Mucosa of descending colon (tissue), 3 donors: ENCODE results near the gene FAM149A. TPM values are rescaled to one million over a fixed set of nuclear protein-coding genes. Genes with fewer than 3 reads are reported as not detected.

ENCODE experiments used
- ATAC-seq: fragments of 200-7000 bp; cut with Tn5 transposase; one replicate; pipeline ENCODE4 v1.9.1; 2020; ENCODE audit warnings: mild to moderate bottlenecking, moderate library complexity
- DNase-seq, 3 donors: peaks; one replicate each; pipeline ENCODE4 v3.0.0-alpha.2; 2020
- H3K36me3 ChIP-seq: fragments of 200-600 bp; one replicate; pipeline ENCODE4 v1.8.0; 2021; ENCODE audit warnings: low read depth, mild to moderate bottlenecking
- H3K4me1 ChIP-seq: fragments of 200-600 bp; one replicate; pipeline ENCODE4 v1.8.0; 2021; ENCODE audit warnings: low read depth, mild to moderate bottlenecking
- H3K4me3 ChIP-seq: fragments of 200-600 bp; one replicate; pipeline ENCODE4 v1.8.0; 2021; ENCODE audit warnings: mild to moderate bottlenecking
- H3K9me3 ChIP-seq: fragments of 200-600 bp; one replicate; pipeline ENCODE4 v1.8.0; 2021; ENCODE audit warnings: mild to moderate bottlenecking
- CTCF ChIP-seq: fragments of 200-600 bp; IDR thresholded peaks from one replicate; pipeline ENCODE4 v1.8.0; 2022; ENCODE audit warnings: antibody characterized with exemption, mild to moderate bottlenecking
- intact Hi-C, 2 donors: fragments of 100-400 bp; cut with DNase I in 1 of 2; cut with micrococcal nuclease in 1 of 2; formaldehyde crosslinking; loops; one replicate each; pipeline versions ENCODE4 v1.11.0 to v1.11.1; 2022; cut with DNase I, micrococcal nuclease
- total RNA-seq, 3 donors: library from RNA; stranded (reverse); fragmentation: NEBNext Ultra II Directional in 2 of 3; extraction: Animal tissue kit (Norgen Biotek cat#: 25700) in 2 of 3; gene quantifications; one replicate each; pipeline versions ENCODE4 v1.2.1 to v1.2.4, GENCODE V29; 2021 to 2023
- donor health status: DM: no; HTN: no; CAD: no; lungs with moderate emphysema.
- donor health status: DM: no; HTN: no; CAD: no.
- donor health status: DM: no; HTN: yes; CAD: no.

FAM149A gene
- total RNA-seq, 3 donors from 2014 or later, result 13.6 to 18.4 (median 16.3) TPM

DNA sequence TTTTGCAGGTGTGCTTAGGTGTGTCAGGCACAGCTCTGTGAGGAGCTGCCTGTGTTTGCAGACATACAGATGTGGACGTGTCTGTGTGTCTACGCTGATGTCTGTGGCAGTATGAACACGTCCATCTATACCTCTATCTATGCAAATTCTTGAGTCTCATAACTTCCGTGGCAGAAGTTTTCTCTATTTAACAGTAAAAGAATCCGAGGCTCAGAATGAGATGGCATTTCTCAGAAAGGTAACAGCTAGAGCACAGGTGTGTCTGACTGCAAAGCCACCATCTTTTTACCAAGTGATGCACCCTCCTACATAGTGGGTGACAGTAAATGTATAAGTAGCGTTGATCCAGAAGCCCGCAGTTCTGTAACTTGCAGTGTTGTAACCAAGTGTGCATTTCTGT lies 47.0 kb downstream of the FAM149A start:
- H3K36me3 ChIP-seq, result no peaks in the 10 kb centered on the region
- no peak for ATAC-seq
- TF ChIP-seq CTCF, result no peak

GRCh38 chr4:186158021-186158813 lies 53.7 kb downstream of the FAM149A start:
- DNase-seq (no peak), ATAC-seq (no peak)
- TF ChIP-seq CTCF, result no peak
- intact Hi-C loops, result no loop called here
- H3K4me3 ChIP-seq, result no peak overlapping the region
- H3K36me3 ChIP-seq, result no peaks in the 10 kb centered on the region
- no peaks in the 10 kb centered on the region for H3K9me3 ChIP-seq
- no peaks in the 10 kb centered on the region for H3K4me1 ChIP-seq

More for the DNA sequence above, 47.0 kb downstream of the FAM149A start:
- Histone ChIP-seq H3K4me3 (no peak overlapping the region), H3K4me1 (no peaks in the 10 kb centered on the region), H3K9me3 (no peaks in the 10 kb centered on the region)
- intact Hi-C loops, result no loop called here
- no peak for DNase-seq

- Histone ChIP-seq H3K36me3 (no peaks in the 10 kb centered on the region), H3K9me3 (no peaks in the 10 kb centered on the region), H3K4me3 (no peak overlapping the region), H3K4me1 (no peaks in the 10 kb centered on the region)
- no peak for TF ChIP-seq CTCF
- DNase-seq (no peak), ATAC-seq (no peak)
- intact Hi-C loops, result no loop called here
Observed at GRCh38 chr4:186158966-186159365, 54.5 kb downstream of the FAM149A start.

DNA sequence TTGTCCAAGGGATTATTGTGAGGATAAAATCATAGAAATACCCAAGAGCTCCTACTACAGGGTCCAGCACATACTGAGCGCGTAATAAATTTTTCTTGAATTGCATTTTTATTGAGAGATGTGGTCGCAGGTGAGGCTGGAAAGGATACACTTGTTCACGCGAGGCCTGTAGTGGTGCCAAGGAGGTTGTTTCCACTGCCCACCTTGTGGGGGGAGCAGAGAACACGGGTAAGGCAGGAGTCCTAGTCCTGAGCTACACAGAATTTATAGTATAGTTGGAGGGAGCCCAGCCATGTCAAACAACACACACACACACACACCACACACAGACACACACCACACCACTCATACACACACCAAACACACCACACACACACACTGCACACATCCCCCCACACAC lies 55.1 kb downstream of the FAM149A start:
- H3K4me1 ChIP-seq, result no peaks in the 10 kb centered on the region
- no peaks in the 10 kb centered on the region for H3K36me3 ChIP-seq
- no peaks in the 10 kb centered on the region for H3K9me3 ChIP-seq
- intact Hi-C loops, result no loop called here
- TF ChIP-seq CTCF, result no peak
- ATAC-seq (no peak), DNase-seq (no peak)
- no peak overlapping the region for H3K4me3 ChIP-seq

DNA sequence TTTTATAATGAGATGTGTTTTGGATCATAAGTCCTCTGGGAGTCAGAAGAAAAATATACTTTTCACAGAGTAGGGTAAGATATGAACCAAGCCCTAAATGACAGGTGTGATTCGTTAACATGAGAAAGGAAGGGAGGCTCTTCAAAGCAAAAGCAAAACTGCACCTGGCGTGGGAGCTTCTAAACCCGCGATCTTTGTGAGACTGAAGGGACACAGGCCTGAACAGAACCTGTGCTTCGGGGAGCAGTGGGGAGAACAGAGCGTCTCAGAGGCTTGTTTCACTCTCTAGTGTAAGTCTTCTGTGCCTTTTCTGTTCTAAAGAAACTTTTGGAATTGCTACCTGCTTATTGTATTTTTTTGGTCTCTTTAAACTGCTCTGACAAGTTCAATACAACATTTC lies 56.6 kb downstream of the FAM149A start:
- no peaks in the 10 kb centered on the region for H3K4me1 ChIP-seq

More for the DNA sequence above, 56.6 kb downstream of the FAM149A start:
- ATAC-seq (peak; percentile 41), DNase-seq (no peak)
- Histone ChIP-seq H3K9me3 (no peaks in the 10 kb centered on the region), H3K36me3 (no peaks in the 10 kb centered on the region), H3K4me3 (no peak overlapping the region)
- intact Hi-C loops, result no loop called here
- TF ChIP-seq CTCF, result no peak
